Hepatocyte (in vitro differentiated cells): Measurements from ENCODE around the gene PDE4D. TPM values are rescaled to one million over a fixed set of nuclear protein-coding genes. Genes with fewer than 3 reads are reported as not detected.

Experiments used
- DNase-seq: peaks from one replicate; pipeline ENCODE4 v3.0.0-alpha.2; 2016; ENCODE audit warnings: low spot score
- H2AFZ ChIP-seq: fragments of 200-600 bp; sonication (generic); 2 replicates; pipeline ENCODE4 v1.6.0; 2016; ENCODE audit warnings: antibody characterized with exemption, mild to moderate bottlenecking
- H3K27ac ChIP-seq: fragments of 200-600 bp; sonication (generic); 2 replicates; pipeline ENCODE4 v1.5.1; 2016; ENCODE audit warnings: mild to moderate bottlenecking
- H3K27me3 ChIP-seq: fragments of 200-600 bp; sonication (generic); 2 replicates; pipeline ENCODE4 v1.6.1; 2016
- H3K36me3 ChIP-seq: fragments of 200-600 bp; sonication (generic); replicated peaks from 2 replicates; pipeline ENCODE4 v1.5.1; 2016; ENCODE audit warnings: low read depth; ENCODE audit not compliant: insufficient read depth
- H3K4me1 ChIP-seq: fragments of 200-600 bp; sonication (generic); 2 replicates; pipeline ENCODE4 v1.5.1; 2016; ENCODE audit warnings: mild to moderate bottlenecking, moderate library complexity; ENCODE audit not compliant: insufficient read depth
- H3K4me2 ChIP-seq: fragments of 200-600 bp; sonication (generic); 2 replicates; pipeline ENCODE4 v1.6.0; 2016
- H3K4me3 ChIP-seq: fragments of 200-600 bp; sonication (generic); 2 replicates; pipeline ENCODE4 v1.5.1; 2016; ENCODE audit warnings: mild to moderate bottlenecking
- H3K79me2 ChIP-seq: fragments of 200-600 bp; sonication (generic); 2 replicates; pipeline ENCODE4 v1.6.0; 2017; ENCODE audit warnings: mild to moderate bottlenecking
- H3K9me2 ChIP-seq: fragments of 200-600 bp; sonication (generic); replicated peaks from 2 replicates; pipeline ENCODE4 v1.6.0; 2017; ENCODE audit warnings: mild to moderate bottlenecking; ENCODE audit not compliant: insufficient read depth
- H3K9me3 ChIP-seq: fragments of 200-600 bp; sonication (generic); 2 replicates; pipeline ENCODE4 v1.5.1; 2016; ENCODE audit warnings: low read depth, mild to moderate bottlenecking
- H4K20me1 ChIP-seq: fragments of 200-600 bp; sonication (generic); 2 replicates; pipeline ENCODE4 v1.6.0; 2016; ENCODE audit warnings: mild to moderate bottlenecking; ENCODE audit not compliant: insufficient read depth, poor library complexity, severe bottlenecking
- EZH2 ChIP-seq: fragments of 200-600 bp; sonication (generic); IDR thresholded peaks from 2 replicates; pipeline ENCODE4 v1.6.1; 2016; ENCODE audit warnings: antibody characterized with exemption, mild to moderate bottlenecking, borderline replicate concordance
- EZH2phosphoT487 ChIP-seq: fragments of 200-600 bp; sonication (generic); IDR thresholded peaks from one replicate; pipeline ENCODE4 v1.6.1; 2018; ENCODE audit warnings: antibody characterized with exemption, mild to moderate bottlenecking, low read depth, moderate library complexity; ENCODE audit not compliant: unreplicated experiment, severe bottlenecking
- WGBS: methylation state at CpG from one replicate; pipeline ENCODE4 v1.1.6; 2016; ENCODE audit warnings: low lambda C conversion rate; ENCODE audit errors: missing lambda C conversion rate; 5-methylcytosine and 5-hydroxymethylcytosine counted together
- polyA plus RNA-seq: library from polyadenylated mRNA; unstranded; fragments of >200 nt; fragmentation: Nextera tagmentation; extraction: Ambion mirVana; gene quantifications from 2 replicates; pipeline ENCODE4 v1.2.1, GENCODE V29; 2016
- total RNA-seq: library from RNA; depleted of rRNA; stranded (reverse); fragments of >200 nt; gene quantifications from 2 replicates; pipeline ENCODE4 v1.2.3, GENCODE V29; 2014
- TF ChIP-seq, protein P1 (sequence below): fragments of 200-600 bp; sonication (generic); IDR thresholded peaks from 2 replicates; pipeline ENCODE4 v1.5.1; 2016; ENCODE audit warnings: antibody characterized with exemption, mild to moderate bottlenecking; ENCODE audit not compliant: poor library complexity

The PDE4D gene
- total and polyA plus RNA-seq, 2 experiments from 2014 or later: 14.5 to 45.2 TPM

DNA sequence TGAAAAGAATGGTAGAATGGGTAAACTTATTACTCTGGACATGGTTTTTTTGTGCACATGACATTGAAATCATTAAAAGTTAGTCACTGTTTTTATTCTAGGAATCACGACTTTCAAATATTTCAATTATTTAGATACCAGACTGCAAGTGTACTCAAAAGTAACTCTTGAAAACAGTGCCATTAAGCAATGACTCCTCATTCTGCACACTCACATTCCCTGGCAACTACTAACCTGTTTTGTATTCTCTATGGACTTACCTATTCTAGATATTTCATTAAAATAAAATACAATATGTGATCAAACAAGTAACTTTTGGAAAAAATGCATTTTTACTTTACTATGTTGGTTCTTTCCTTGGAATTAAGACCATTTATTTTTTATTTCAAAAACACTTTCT is 607.0 kb downstream of the PDE4D start:
- no peak overlapping the region for H2AFZ ChIP-seq
- TF ChIP-seq, protein P1, sequence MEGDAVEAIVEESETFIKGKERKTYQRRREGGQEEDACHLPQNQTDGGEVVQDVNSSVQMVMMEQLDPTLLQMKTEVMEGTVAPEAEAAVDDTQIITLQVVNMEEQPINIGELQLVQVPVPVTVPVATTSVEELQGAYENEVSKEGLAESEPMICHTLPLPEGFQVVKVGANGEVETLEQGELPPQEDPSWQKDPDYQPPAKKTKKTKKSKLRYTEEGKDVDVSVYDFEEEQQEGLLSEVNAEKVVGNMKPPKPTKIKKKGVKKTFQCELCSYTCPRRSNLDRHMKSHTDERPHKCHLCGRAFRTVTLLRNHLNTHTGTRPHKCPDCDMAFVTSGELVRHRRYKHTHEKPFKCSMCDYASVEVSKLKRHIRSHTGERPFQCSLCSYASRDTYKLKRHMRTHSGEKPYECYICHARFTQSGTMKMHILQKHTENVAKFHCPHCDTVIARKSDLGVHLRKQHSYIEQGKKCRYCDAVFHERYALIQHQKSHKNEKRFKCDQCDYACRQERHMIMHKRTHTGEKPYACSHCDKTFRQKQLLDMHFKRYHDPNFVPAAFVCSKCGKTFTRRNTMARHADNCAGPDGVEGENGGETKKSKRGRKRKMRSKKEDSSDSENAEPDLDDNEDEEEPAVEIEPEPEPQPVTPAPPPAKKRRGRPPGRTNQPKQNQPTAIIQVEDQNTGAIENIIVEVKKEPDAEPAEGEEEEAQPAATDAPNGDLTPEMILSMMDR: no peak
- TF ChIP-seq EZH2phosphoT487: no peak
- no peak for TF ChIP-seq EZH2
- H4K20me1 ChIP-seq: no peaks in the 10 kb centered on the region
- 96% methylated on average over 1 of the region's 1 CpG for WGBS
- H3K27me3 ChIP-seq: no peaks in the 10 kb centered on the region
- no peak overlapping the region for H3K4me2 ChIP-seq
- DNase-seq: no peak
- H3K79me2 ChIP-seq: peaks cover 3% of the 10 kb centered on the region
- no peaks in the 10 kb centered on the region for H3K9me2 ChIP-seq
- H3K4me1 ChIP-seq: no peaks in the 10 kb centered on the region
- H3K4me3 ChIP-seq: no peak overlapping the region
- no peaks in the 10 kb centered on the region for H3K36me3 ChIP-seq
- H3K27ac ChIP-seq: no peak overlapping the region
- H3K9me3 ChIP-seq: no peaks in the 10 kb centered on the region

DNA sequence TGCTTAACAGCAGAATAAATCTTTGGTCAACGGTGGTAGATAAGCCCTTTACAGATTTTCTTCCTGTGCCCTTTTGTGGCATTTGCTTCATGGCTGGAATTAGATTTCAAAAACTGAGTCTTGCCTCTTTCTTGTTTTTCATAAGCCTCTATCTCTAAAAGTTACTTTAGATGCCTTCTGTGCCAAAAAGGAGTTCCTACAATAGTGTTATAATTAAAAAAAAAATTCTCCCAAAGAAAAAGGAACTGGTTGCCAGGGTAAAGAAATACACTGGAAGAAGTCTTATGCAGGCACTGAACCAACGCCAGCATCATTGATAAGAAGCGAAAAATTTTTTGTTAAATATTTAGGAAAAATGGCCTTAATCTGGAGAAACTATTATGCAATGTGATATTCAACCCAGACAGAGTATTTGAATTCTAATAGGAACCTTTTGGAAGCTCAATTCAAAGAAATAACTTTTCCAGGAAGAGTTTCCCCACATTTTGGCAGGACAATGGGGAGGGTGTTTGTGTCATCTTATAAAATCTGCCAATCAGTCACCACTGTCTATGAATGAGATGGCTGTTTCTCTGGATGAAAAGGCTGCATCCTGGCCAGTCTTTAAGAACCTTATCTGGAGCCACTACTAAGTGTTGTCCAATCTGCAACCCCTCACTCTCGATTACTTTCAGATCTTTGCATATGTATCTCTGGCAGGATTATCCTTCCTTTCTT is 608.1 kb downstream of the PDE4D start:
- Histone ChIP-seq H4K20me1 (no peaks in the 10 kb centered on the region), H3K9me2 (no peaks in the 10 kb centered on the region), H3K79me2 (peaks cover 3% of the 10 kb centered on the region), H3K36me3 (no peaks in the 10 kb centered on the region), H3K9me3 (no peaks in the 10 kb centered on the region), H3K4me3 (no peak overlapping the region), H3K27ac (no peak overlapping the region), H2AFZ (no peak overlapping the region), H3K27me3 (no peaks in the 10 kb centered on the region), H3K4me2 (no peak overlapping the region), H3K4me1 (no peaks in the 10 kb centered on the region)
- WGBS: 83% methylated on average over 4 of the region's 4 CpGs
- no peak for DNase-seq
- TF ChIP-seq, protein P1: no peak
- TF ChIP-seq EZH2phosphoT487 (no peak), EZH2 (no peak)

DNA sequence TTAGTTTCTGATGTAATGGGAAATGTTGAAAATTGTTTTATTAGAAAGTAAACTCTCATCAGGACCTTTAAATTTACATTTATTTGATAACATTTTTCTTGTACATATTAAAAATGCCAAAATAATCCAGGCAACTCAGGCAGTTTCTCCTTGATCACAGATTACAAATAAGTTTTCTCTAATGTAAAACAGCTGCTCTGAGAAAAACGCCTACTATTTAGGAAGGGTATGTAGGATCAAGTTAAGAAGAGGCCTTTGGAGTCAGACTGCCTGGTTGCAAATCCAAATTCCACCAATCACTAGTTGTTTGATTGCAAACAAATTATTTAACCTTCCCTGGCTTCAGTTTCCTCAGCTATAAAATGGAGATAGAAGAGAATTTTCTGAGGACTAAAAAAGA is 610.8 kb downstream of the PDE4D start:
- Histone ChIP-seq H3K27me3 (no peaks in the 10 kb centered on the region), H4K20me1 (no peaks in the 10 kb centered on the region), H3K4me1 (no peaks in the 10 kb centered on the region), H3K36me3 (no peaks in the 10 kb centered on the region), H3K27ac (no peak overlapping the region), H3K79me2 (no peaks in the 10 kb centered on the region), H3K9me3 (no peaks in the 10 kb centered on the region), H3K9me2 (no peaks in the 10 kb centered on the region), H3K4me2 (no peak overlapping the region), H3K4me3 (no peak overlapping the region), H2AFZ (no peak overlapping the region)
- WGBS: 56% methylated on average over 1 of the region's 1 CpG
- DNase-seq: no peak
- no peak for TF ChIP-seq EZH2

DNA sequence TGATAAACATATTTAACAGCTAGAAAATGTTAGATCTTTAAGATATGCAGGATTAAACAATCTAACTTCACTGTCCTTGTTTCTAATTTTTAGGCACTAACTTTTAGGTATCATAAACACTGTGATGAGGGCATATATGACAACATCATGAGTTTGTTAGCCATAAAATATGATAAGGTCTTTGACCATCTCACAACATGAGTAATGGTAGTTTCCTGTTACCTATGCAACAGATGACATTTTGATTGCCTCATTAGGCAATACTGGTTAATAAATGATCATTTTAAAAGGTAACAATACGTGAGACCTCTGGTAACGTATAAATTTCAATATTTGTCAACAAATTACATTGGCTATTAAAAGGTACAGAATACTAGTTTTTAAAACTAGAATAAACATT is 613.5 kb downstream of the PDE4D start:
- Histone ChIP-seq H3K36me3 (no peaks in the 10 kb centered on the region), H3K4me2 (no peak overlapping the region), H4K20me1 (no peaks in the 10 kb centered on the region), H2AFZ (no peak overlapping the region), H3K79me2 (no peaks in the 10 kb centered on the region), H3K4me1 (peaks cover 7% of the 10 kb centered on the region), H3K4me3 (no peak overlapping the region), H3K9me2 (no peaks in the 10 kb centered on the region), H3K27me3 (no peaks in the 10 kb centered on the region), H3K27ac (no peak overlapping the region), H3K9me3 (no peaks in the 10 kb centered on the region)
- no peak for DNase-seq
- TF ChIP-seq, protein P1: no peak
- no peak for TF ChIP-seq EZH2phosphoT487
- no peak for TF ChIP-seq EZH2
- WGBS: 86% methylated on average over 2 of the region's 2 CpGs
